ENCODE measurements around the gene DTYMK. TPM values are rescaled to one million over a fixed set of nuclear protein-coding genes. Genes with fewer than 3 reads are reported as not detected.

The DTYMK gene
- total and polyA plus RNA-seq, 2 of the 8 experiments (the other 6 are each of a cell fraction or from before 2014, with no cell fraction given), result 58.3 to 69.9 TPM

DNA sequence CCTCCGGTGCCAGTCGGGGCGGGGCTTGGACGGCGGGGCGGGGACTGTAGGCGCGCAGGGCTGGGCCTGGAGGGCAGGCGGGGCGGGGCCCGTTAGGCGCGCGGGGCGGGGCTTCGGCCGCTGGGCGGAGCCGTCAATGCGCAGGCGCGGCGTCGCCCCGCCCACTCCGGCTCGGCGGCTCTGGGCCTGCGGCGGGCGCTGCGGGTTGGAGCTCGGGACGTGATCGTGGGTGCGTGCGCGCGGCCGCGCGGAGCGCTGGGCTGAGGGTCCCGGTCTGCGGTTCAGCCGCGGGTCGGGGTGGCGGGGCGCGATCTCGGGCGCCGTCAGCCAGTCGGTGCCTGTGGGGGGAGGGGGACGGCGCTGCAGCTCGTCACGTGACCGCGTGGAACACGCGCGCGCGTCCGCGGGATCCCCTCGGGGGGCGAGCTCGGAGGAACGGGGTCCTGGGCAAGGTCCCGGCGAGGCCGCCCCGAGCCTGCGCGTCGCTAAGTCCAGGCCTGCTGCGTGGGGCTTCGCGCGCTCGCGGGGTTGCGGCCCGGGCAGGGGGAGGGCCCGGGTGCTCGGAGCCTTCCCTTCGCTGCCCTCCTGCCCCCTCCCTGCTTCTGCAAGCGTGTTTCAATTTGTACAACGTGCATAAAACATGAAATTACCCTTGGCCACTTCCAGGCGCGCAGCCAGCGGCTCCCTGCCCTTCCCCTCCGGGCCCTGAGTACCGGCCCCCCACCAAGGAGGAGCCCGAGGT lies 48.0 kb upstream of the DTYMK start, which contains the start of gene D2HGDH (continued):
- TF ChIP-seq POLR2A (IDR thresholded peaks at IDR 0.05; ENCODE audit: control extremely low read depth in 1 of 2, low read depth in 2 of 2, low read length in 2 of 2) (peak in 1 of 2 experiments; percentile 58; a peak in 1 of 3 replicates), BACH1 (IDR thresholded peaks at IDR 0.05; ENCODE audit: low read length) (peak; percentile 87; the same call in 1 of the 2 replicates), CREB1 (IDR thresholded peaks at IDR 0.05) (0 out of 2 replicates have a peak, but pooled peaks have one; percentile 0), ASH2L (IDR thresholded peaks at IDR 0.05; ENCODE audit: low read length) (peak; percentile 35), KDM1A (IDR thresholded peaks at IDR 0.05; ENCODE audit: borderline replicate concordance, low read length) (peak; percentile 19; the same call in 1 of the 2 replicates), SP2 (IDR thresholded peaks at IDR 0.05; ENCODE audit: low read length) (no peak), TCF12 (IDR thresholded peaks at IDR 0.05; ENCODE audit: low read depth, low read length) (no peak), TAF1 (IDR thresholded peaks at IDR 0.05; ENCODE audit: low read depth, low read length) (no peak; the same call in 1 of the 2 replicates), SUZ12 (IDR thresholded peaks at IDR 0.05; ENCODE audit: low read length) (peak; percentile 50; the same call in 1 of the 2 replicates), TBP (IDR thresholded peaks at IDR 0.05; ENCODE audit: low read depth, low read length) (0 out of 2 replicates have a peak, but pooled peaks have one; percentile 3), PHF8 (conservative IDR thresholded peaks at IDR 0.05; ENCODE audit: low read depth, low read length) (peak; percentile 85; the same call in 1 of the 2 replicates)
